Measurements from ENCODE around the gene EED. TPM values are rescaled to one million over a fixed set of nuclear protein-coding genes. Genes with fewer than 3 reads are reported as not detected.

The EED gene
- polyA plus RNA-seq, 1 experiment: 17.5 TPM

DNA sequence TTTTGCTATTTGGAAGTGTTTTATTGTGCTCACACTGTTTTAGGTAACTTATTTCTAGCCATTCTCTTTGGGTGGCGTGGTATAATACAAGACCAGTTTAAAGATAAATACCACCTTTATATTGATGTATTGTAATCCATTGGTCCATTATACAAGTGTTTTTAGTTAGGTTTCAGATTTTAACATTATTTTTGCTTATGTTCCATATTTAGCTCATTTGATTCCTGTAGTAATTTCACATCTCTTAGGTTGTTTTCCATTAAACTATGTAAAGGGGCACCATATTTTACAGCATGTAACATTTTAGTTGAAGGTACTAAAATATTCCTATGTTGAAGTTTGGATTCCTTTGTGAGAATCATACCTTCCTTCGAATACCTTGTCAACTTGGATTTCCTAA, 20.1 kb downstream of the EED start:
- no peaks in the 10 kb centered on the region for H3K27me3 ChIP-seq (ENCODE audit: control insufficient read depth, insufficient read depth, low read length)
- ChIA-PET POLR2A (no interaction called here), CTCF (interaction anchor here (1.0 kb wide), 1 partner anchor 409 kb away, joined by 3 read pairs; the partner anchor contains the start of gene CCDC83)
- H3K27ac ChIP-seq (ENCODE audit: low read depth, low read length): no peak overlapping the region
- no peaks in the 10 kb centered on the region for H3K9me3 ChIP-seq (ENCODE audit: control insufficient read depth, insufficient read depth, low read length)
- H3K4me3 ChIP-seq (ENCODE audit: low read depth, low read length): no peak overlapping the region
- TF ChIP-seq CTCF (IDR thresholded peaks at IDR 0.05; ENCODE audit: low read depth, low read length): no peak
- no peak for DNase-seq (ENCODE audit: low read depth, low spot score)

DNA sequence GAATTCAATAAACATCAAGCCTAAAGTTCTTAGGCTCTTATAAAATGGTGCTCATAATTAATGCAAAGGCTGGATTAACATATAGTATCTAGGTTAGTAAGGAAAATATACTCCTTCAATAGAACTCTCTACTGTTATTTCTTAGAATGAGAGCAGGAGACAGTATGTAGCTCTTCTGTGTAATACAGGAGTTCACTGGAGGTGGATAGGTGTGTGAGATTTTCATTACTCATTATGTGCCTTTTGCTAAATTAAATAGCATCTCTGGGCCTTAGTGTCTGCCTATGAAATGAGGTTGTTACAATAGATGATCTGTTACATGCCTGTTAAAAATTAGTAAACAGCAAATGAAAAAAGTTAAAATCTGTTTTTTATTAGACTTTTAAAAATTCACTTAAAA, 20.6 kb downstream of the EED start:
- Histone ChIP-seq H3K27me3 (ENCODE audit: control insufficient read depth, insufficient read depth, low read length) (no peaks in the 10 kb centered on the region), H3K9me3 (ENCODE audit: control insufficient read depth, insufficient read depth, low read length) (no peaks in the 10 kb centered on the region), H3K4me3 (ENCODE audit: low read depth, low read length) (no peak overlapping the region), H3K27ac (ENCODE audit: low read depth, low read length) (no peak overlapping the region)
- ChIA-PET CTCF (interaction anchor here (1.0 kb wide), 1 partner anchor 410 kb away, joined by 3 read pairs; the partner anchor contains the start of gene CCDC83), POLR2A (no interaction called here)
- TF ChIP-seq CTCF (IDR thresholded peaks at IDR 0.05; ENCODE audit: low read depth, low read length): no peak
- DNase-seq (ENCODE audit: low read depth, low spot score): no peak

DNA sequence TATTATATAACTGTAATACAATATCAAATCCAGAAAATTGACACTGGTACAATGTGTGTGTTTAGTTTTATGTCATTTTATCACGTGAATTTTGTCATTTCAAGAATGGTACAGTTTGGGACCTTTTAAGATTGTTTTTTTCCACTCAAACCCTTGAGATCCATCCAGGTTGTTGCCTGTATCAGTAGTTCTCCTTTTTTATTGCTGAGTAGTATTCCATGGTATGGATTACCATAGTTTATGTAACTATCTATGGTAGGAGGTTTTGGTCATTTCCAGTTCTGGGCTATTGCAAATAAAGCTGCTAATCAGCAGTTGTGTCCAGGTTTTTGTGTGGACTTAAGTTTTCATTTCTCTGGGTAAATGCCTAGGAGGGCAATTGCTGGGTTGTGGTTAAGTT, 25.1 kb downstream of the EED start:
- Histone ChIP-seq H3K9me3 (ENCODE audit: control insufficient read depth, insufficient read depth, low read length) (no peaks in the 10 kb centered on the region), H3K4me3 (ENCODE audit: low read depth, low read length) (no peak overlapping the region), H3K27ac (ENCODE audit: low read depth, low read length) (no peak overlapping the region), H3K27me3 (ENCODE audit: control insufficient read depth, insufficient read depth, low read length) (no peaks in the 10 kb centered on the region)
- ChIA-PET POLR2A (no interaction called here), CTCF (interaction anchor here (1.8 kb wide), 1 partner anchor 228 kb away, joined by 4 read pairs; no protein-coding TSS in a partner anchor)
- no peak for TF ChIP-seq CTCF (IDR thresholded peaks at IDR 0.05; ENCODE audit: low read depth, low read length)
- DNase-seq (ENCODE audit: low read depth, low spot score): no peak

DNA sequence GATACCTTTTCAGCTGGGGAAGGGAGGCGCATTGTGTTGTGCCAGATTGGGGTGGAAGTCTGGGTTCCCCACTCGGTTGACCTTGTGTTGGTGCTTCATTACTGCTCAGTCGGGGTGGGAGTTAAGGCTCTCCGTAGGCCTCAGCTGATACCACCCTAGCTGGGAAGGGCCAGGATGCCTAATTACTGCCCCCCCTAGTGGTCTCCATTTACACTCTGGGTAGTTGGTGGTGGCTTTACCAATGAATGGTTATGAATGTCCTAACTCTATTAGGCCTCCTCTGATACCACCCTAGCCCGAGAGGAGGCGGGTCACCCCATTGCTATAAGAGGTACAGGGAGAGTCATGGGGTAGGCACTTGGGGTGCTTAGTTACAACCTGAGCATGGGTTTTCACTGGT, 29.9 kb downstream of the EED start:
- no peaks in the 10 kb centered on the region for H3K27me3 ChIP-seq (ENCODE audit: control insufficient read depth, insufficient read depth, low read length)
- POLR2A ChIA-PET: no interaction called here
- CTCF ChIA-PET: no interaction called here
- no peaks in the 10 kb centered on the region for H3K9me3 ChIP-seq (ENCODE audit: control insufficient read depth, insufficient read depth, low read length)
- no peak for DNase-seq (ENCODE audit: low read depth, low spot score)
- no peak for TF ChIP-seq CTCF (IDR thresholded peaks at IDR 0.05; ENCODE audit: low read depth, low read length)
- H3K27ac ChIP-seq (ENCODE audit: low read depth, low read length): no peak overlapping the region
- H3K4me3 ChIP-seq (ENCODE audit: low read depth, low read length): no peak overlapping the region

DNA sequence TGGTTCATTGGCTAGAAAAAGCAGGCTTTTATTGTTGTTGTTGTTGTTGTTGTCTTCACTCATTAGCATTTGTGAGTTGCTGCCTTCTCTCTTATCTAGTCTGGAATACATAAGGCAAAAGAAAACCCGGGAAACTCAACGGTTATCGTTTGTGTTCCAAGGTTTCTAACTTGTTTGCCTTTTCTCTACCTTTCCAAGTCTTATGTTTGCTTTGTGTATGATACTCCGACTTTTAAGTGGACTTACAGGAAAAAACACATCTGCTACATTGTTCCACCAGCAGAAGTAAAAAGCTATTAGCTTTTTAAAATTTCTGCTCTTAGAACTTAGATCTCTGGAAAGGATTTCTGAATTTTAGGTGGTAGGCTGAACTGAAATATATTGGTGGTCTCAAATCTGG, 30.4 kb downstream of the EED start:
- TF ChIP-seq CTCF (IDR thresholded peaks at IDR 0.05; ENCODE audit: low read depth, low read length): no peak
- POLR2A ChIA-PET: no interaction called here
- no peak for DNase-seq (ENCODE audit: low read depth, low spot score)
- Histone ChIP-seq H3K27ac (ENCODE audit: low read depth, low read length) (no peak overlapping the region), H3K27me3 (ENCODE audit: control insufficient read depth, insufficient read depth, low read length) (no peaks in the 10 kb centered on the region), H3K9me3 (ENCODE audit: control insufficient read depth, insufficient read depth, low read length) (no peaks in the 10 kb centered on the region), H3K4me3 (ENCODE audit: low read depth, low read length) (no peak overlapping the region)
- CTCF ChIA-PET: no interaction called here
